IPS-18c (cell line): ENCODE measurements around the gene NDUFS7.
"Not testable (repeated sequence)": the region's sequence is repeated elsewhere in the genome, so short reads cannot be mapped to it uniquely, and the experiment has no call there.

ENCODE experiments used
- H3K4me3 ChIP-seq: 2 replicates; pipeline ENCODE4 v1.7.0; 2013; ENCODE audit warnings: low read depth, mild to moderate bottlenecking, low read length, moderate library complexity; ENCODE audit not compliant: insufficient read depth
- H3K9me3 ChIP-seq: one replicate; pipeline ENCODE4 v1.6.1; 2013; ENCODE audit warnings: mild to moderate bottlenecking, low read length, moderate library complexity; ENCODE audit not compliant: control insufficient read depth, insufficient read depth

Gene NDUFS7

DNA sequence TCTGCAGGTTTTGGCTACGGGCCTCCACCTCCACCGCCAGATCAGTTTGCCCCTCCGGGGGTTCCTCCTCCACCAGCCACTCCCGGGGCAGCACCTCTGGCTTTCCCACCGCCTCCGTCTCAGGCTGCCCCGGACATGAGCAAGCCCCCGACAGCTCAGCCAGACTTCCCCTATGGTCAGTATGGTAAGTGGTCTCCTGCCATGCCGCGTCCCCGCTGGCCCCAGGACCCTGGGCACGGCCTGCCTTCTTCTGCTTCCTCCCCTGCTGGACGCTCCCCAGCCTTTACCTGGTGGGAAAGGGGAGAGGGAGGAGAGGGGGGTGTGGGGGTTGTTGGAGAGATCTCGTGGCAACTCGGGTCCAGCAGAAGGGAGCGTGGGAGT, 48.8 kb downstream of the NDUFS7 start:
- H3K4me3 ChIP-seq: no peak overlapping the region
- H3K9me3 ChIP-seq: no peaks in the 10 kb centered on the region

DNA sequence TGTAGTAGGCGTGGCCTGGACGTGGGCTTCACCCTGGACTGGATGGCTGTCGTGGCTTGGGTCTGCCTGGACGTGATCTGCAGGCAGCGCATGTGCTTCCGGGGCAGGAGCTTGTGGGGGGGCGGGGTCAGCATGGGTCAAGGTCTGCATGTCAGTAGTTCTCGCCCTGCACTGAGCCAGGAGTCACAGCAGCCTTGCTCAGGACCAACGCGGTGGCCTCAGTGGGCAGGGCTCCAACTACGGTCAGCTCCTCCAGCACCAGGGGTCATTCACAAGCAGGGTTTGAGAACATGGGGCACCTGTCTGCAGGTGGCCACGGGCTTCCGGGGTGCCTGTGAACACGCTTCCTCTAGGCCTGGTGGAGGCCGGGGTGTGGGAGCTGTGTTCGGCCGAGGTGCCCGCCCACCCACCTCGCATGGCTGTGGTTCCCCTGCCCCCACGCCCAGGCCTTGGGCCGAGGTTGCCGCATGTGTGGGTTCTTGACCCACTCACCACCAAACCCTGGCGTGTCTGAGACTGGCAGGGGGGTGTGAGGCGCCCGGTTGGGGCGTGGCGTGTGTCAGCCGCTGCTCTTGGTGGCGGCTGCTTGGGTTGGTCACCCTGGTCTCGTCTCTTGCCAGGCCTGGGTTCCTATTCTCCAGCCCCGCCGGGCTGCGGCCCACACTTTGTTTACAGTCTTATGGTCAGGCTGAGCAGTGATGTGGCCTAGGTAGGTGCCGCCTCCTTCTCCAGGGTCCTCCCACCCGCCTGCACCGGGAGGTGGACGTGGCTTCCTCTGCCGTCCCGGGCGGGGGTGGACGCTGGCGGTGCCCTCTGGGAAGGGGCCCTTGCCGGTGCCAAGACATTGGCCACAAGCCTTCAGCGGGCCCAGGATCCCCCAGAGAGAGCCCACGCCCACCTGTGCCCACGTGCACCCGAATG, 49.7 kb downstream of the NDUFS7 start:
- Histone ChIP-seq H3K9me3 (no peaks in the 10 kb centered on the region), H3K4me3 (no peak overlapping the region)

DNA sequence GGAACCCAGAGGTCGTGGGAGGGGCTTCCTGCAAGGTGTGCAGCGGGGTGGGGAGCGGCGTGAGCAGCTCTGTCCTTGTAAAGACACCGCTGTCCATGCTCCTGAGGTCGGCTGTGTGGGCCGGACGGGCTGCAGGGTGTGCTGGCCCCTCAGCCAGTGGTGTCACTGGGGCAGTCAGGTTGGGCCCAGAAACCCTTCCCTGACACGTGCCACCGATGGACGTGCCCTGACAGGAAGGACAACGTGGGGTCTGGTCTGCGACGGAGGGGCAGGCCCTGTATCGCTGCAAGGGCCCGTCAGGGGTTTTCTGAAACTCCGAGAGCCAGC, 50.3 kb downstream of the NDUFS7 start:
- H3K9me3 ChIP-seq: no peaks in the 10 kb centered on the region
- no peak overlapping the region for H3K4me3 ChIP-seq

DNA sequence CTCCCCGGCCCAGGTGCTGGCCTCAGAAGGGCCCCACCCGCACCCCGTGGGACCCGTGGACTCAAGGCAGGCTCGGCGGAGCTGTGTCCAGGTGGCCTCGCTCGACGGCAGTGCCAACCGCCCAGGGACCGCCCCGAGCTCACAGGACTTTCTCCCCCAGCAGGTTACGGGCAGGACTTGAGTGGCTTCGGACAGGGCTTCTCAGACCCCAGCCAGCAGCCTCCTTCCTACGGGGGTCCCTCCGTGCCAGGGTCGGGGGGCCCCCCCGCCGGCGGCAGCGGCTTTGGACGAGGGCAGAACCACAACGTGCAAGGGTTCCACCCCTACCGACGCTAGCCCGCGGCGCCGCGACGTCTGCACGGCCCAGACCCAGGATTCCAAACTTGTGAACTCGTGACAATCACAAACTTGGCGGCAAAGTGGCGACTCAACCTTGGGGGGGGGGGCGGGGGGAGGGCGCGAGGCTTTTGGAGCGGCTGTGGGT, 50.9 kb downstream of the NDUFS7 start:
- Histone ChIP-seq H3K4me3 (no peak overlapping the region), H3K9me3 (no peaks in the 10 kb centered on the region)

DNA sequence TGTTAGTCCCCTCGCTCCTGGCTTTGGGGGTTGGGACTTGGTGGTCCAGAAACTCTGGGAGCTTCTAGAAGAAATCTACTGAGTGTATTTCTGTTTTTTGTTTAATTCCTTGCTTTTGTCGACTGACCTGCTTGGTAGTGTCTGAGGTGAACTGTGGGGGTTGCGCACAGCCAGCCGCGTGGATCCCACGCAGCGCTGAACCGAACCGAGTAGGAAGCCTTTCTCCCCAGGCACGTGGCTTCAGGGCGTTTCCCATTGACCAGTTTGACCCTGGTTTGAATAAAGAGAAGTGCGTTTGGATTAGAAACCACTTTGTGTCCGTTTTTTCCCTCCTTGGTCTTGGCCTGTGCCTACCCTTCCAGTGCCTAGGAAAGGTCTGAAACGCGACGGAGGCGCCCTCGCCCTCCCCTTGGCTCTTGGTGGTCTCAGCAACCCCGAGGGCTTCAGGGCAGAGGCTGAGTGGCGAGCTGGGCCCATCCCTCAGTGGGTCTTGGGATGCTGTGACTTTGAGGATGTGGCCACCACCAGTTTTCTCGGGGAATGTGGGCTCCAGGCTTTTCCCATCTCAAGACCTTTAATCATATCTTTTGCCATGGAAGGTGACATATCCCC, 51.8 kb downstream of the NDUFS7 start:
- H3K9me3 ChIP-seq: no peaks in the 10 kb centered on the region
- H3K4me3 ChIP-seq: no peak overlapping the region

DNA sequence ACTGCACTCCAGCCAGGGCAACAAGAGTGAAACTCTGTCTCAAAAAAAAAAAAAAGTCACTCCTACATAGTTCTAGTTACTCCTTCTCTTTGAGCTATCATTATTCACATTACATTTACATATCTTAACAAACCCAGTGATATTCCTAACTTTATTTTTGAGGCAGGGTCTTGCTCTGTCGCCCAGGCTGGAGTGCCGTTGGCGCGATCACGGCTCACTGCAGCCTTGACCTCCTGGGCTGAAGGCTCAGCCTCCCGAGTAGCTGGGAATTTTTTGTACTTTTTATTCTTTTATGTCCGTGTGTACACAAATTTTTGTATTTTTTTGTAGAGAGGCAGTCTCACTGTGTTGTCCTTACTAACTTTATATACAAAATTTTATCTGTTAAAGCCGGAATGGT, 53.9 kb downstream of the NDUFS7 start:
- Histone ChIP-seq H3K4me3 (no peak overlapping the region), H3K9me3 (no peaks in the 10 kb centered on the region)

- Histone ChIP-seq H3K4me3 (peak within 1 kb of the TSS; percentile 91), H3K9me3 (no peaks in the 10 kb centered on the region)
These were observed 54.6 kb downstream of the NDUFS7 start, which contains the start of gene RPS15 for GRCh38 chr19:1438035-1438932. Gene RPS15 (plus strand): TSS chr19:1438396. CDS start chr19:1438426, 30 bp downstream.

DNA sequence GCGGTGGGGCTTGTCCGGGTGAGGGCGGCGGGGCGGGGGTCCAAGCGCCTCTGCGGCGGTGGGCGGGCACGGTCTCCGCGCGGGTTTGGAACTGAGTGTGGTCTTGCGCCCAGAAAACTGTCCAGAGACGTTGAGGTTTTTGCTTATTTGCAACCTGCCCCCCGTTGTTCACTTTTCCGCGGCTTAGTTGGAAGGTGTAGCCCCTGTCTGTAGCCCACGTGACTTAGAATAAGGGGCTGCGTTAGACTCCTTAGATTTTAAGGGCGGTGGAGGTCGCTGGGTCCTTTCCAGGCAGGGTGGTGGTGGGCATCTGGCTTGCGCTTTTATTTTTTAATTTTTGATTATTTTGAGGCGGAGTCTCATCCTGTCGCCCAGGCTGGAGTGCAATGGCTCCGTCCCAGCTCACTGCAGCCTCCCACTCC, 55.2 kb downstream of the NDUFS7 start:
- no peaks in the 10 kb centered on the region for H3K9me3 ChIP-seq
- H3K4me3 ChIP-seq: peak overlapping the region; percentile 91

GRCh38 chr19:1439525-1440417, 56.1 kb downstream of the NDUFS7 start:
- H3K9me3 ChIP-seq: not testable (repeated sequence)
- peak overlapping the region; percentile 91 for H3K4me3 ChIP-seq

DNA sequence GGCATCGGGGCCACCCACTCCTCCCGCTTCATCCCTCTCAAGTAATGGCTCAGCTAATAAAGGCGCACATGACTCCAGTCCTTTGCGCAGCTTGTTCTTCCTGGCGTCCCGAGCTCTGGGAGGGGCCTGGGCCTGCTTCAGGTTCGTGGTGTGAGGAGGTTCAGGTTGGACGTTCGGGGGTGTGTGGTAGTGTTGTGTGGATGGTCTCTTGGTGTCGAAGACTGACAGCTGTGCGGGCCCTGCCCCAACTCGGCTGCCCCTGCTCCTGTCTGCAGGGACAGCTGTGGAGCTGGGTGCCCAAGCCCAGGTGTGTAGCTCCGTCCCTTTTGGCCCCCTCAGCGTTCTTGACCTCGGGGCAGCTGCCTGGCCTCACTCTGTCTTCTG, 56.7 kb downstream of the NDUFS7 start:
- no peaks in the 10 kb centered on the region for H3K9me3 ChIP-seq
- H3K4me3 ChIP-seq: no peak overlapping the region

GRCh38 chr19:1441022-1441426, 57.3 kb downstream of the NDUFS7 start:
- no peak overlapping the region for H3K4me3 ChIP-seq
- H3K9me3 ChIP-seq: peaks cover 2% of the 10 kb centered on the region

- H3K4me3 ChIP-seq: no peak overlapping the region
These were observed 58.2 kb downstream of the NDUFS7 start for GRCh38 chr19:1441677-1442438.

More at GRCh38 chr19:1441677-1442438, 58.2 kb downstream of the NDUFS7 start:
- peaks cover 2% of the 10 kb centered on the region for H3K9me3 ChIP-seq
